ENCODE results near the gene TPP1.

Gene TPP1

GRCh38 chr11:6576471-6577373 lies 42.5 kb downstream of the TPP1 start:
- TF ChIP-seq, protein P1, sequence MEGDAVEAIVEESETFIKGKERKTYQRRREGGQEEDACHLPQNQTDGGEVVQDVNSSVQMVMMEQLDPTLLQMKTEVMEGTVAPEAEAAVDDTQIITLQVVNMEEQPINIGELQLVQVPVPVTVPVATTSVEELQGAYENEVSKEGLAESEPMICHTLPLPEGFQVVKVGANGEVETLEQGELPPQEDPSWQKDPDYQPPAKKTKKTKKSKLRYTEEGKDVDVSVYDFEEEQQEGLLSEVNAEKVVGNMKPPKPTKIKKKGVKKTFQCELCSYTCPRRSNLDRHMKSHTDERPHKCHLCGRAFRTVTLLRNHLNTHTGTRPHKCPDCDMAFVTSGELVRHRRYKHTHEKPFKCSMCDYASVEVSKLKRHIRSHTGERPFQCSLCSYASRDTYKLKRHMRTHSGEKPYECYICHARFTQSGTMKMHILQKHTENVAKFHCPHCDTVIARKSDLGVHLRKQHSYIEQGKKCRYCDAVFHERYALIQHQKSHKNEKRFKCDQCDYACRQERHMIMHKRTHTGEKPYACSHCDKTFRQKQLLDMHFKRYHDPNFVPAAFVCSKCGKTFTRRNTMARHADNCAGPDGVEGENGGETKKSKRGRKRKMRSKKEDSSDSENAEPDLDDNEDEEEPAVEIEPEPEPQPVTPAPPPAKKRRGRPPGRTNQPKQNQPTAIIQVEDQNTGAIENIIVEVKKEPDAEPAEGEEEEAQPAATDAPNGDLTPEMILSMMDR (IDR thresholded peaks at IDR 0.05), result no peak
- H3K4me3 ChIP-seq, result no peak overlapping the region
- H3K27ac ChIP-seq, result peak overlapping the region; percentile 52 to 56
- DNase-seq (ENCODE audit: low spot score), result no peak

- TF ChIP-seq, protein P1 (IDR thresholded peaks at IDR 0.05), result no peak
- DNase-seq (ENCODE audit: low spot score), result no peak
- H3K27ac ChIP-seq, result no peak overlapping the region
- H3K4me3 ChIP-seq, result no peak overlapping the region
These were observed 44.2 kb downstream of the TPP1 start for GRCh38 chr11:6574816-6575715.

- H3K27ac ChIP-seq, result no peak overlapping the region
- no peak for DNase-seq (ENCODE audit: low spot score)
- TF ChIP-seq, protein P1 (IDR thresholded peaks at IDR 0.05), result no peak
- no peak overlapping the region for H3K4me3 ChIP-seq
These were observed 47.0 kb downstream of the TPP1 start for GRCh38 chr11:6572215-6572614.

DNA sequence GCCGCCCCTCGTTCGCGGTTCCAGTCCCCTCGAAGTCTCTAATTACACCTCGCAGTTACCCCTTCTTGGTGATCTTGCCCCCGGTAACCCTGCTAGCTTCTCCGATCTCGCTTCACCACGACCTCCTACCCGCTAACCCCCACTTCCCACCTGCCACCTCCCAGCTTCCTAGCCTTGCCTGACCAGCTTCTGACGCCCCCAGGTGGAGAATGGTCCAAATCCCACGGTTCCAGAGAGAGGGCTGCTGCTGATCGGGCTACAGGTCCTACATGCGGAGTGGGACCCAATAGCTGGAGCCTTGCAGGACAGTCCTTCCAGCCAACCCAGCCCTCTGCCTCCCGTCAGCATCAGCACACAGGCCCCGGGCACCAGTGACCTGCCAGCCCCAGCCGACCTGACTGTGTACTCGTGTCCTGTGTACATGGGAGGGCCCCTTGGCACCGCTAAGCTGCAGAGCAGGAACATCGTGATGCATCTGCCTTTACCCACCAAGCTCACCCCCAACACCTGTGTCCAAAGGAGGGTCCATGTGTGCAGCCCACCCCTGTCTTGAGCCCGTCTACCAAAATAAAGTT lies 47.7 kb downstream of the TPP1 start:
- Histone ChIP-seq H3K4me3 (peak overlapping the region; percentile 38), H3K27ac (no peak overlapping the region)
- TF ChIP-seq, protein P1 (IDR thresholded peaks at IDR 0.05), result no peak
- DNase-seq (ENCODE audit: low spot score), result no peak

- DNase-seq (ENCODE audit: low spot score), result no peak
- TF ChIP-seq, protein P1 (IDR thresholded peaks at IDR 0.05), result no peak
- Histone ChIP-seq H3K4me3 (peak overlapping the region; percentile 38), H3K27ac (no peak overlapping the region)
These were observed 48.4 kb downstream of the TPP1 start for GRCh38 chr11:6570691-6571427.

GRCh38 chr11:6569706-6570105 lies 49.5 kb downstream of the TPP1 start:
- TF ChIP-seq, protein P1 (IDR thresholded peaks at IDR 0.05), result no peak
- no peak overlapping the region for H3K27ac ChIP-seq
- no peak overlapping the region for H3K4me3 ChIP-seq
- DNase-seq (ENCODE audit: low spot score), result no peak
